K562 (cell line): ENCODE measurements around the gene CACNA1C. TPM values are rescaled to one million over a fixed set of nuclear protein-coding genes. Genes with fewer than 3 reads are reported as not detected.
A peak's percentile ranks its signal among the peaks of the same experiment; 100 is the strongest.

Experiments
- CHD7 ChIP-seq: fragments of 200-600 bp; sonication (generic); IDR thresholded peaks from one replicate; pipeline ENCODE4 v1.6.1; 2012; ENCODE audit warnings: mild to moderate bottlenecking, low read depth, low read length, inconsistent platforms
- HMGN3 ChIP-seq: IDR thresholded peaks from 2 replicates; pipeline ENCODE4 v1.6.1; 2011; ENCODE audit warnings: borderline replicate concordance, low read depth, mild to moderate bottlenecking, mixed read lengths, low read length; ENCODE audit not compliant: insufficient read length; ENCODE audit errors: extremely low read depth
- KDM5B ChIP-seq: fragments of 200-600 bp; sonication (generic); IDR thresholded peaks from 2 replicates; pipeline ENCODE4 v1.6.1; 2012; ENCODE audit warnings: low read depth, mild to moderate bottlenecking, moderate library complexity, low read length, control low read depth, inconsistent platforms; ENCODE audit not compliant: insufficient replicate concordance
- NFYB ChIP-seq: IDR thresholded peaks from 2 replicates; pipeline ENCODE4 v1.6.1; 2011; ENCODE audit warnings: mild to moderate bottlenecking, moderate library complexity; ENCODE audit not compliant: insufficient read length; ENCODE audit errors: extremely low read depth
- PCBP2 ChIP-seq: fragments of 200-400 bp; formaldehyde crosslinking; IDR thresholded peaks from 2 replicates; pipeline ENCODE4 v1.6.1; 2018; ENCODE audit warnings: low read length, low read depth, mild to moderate bottlenecking, moderate library complexity; ENCODE audit not compliant: poor library complexity, severe bottlenecking
- SETDB1 ChIP-seq: IDR thresholded peaks from one replicate; pipeline ENCODE4 v1.6.1; 2012; ENCODE audit warnings: low read length, control low read depth, inconsistent platforms
- SNIP1 ChIP-seq: fragments of 450-650 bp; IDR thresholded peaks from 2 replicates; pipeline ENCODE4 v1.7.1; 2017; ENCODE audit warnings: low read depth, mild to moderate bottlenecking
- ZKSCAN3 ChIP-seq: fragments of 250-450 bp; sonication (Bioruptor Pico); IDR thresholded peaks from 2 replicates; pipeline ENCODE4 v1.4.0; 2020
- ZNF212 ChIP-seq: fragments of 450-650 bp; formaldehyde crosslinking; IDR thresholded peaks from 2 replicates; pipeline ENCODE4 v1.4.0; 2020; ENCODE audit warnings: mild to moderate bottlenecking
- ZNF23 ChIP-seq: fragments of 250-450 bp; sonication (Bioruptor Pico); IDR thresholded peaks from 2 replicates; pipeline ENCODE4 v1.4.0; 2020; ENCODE audit warnings: mild to moderate bottlenecking
- ZZZ3 ChIP-seq: fragments of 450-650 bp; IDR thresholded peaks from 2 replicates; pipeline ENCODE4 v1.6.1; 2016; ENCODE audit warnings: antibody characterized with exemption, mild to moderate bottlenecking, moderate library complexity
- polyA plus RNA-seq, 8 experiments: library from polyadenylated mRNA; depleted of rRNA in 4 of 8; stranded (reverse) in 5 of 8; unstranded in 3 of 8; fragments of >200 nt; fragmentation: Nextera tagmentation in 2 of 8; fragmentation: Illumina TruSeq in 1 of 8; extraction: Ambion mirVana in 2 of 8; extraction: Trizol in 1 of 8; gene quantifications; 2 replicates each; pipeline versions ENCODE4 v1.2.1 to v1.2.3, GENCODE V29; 2011 to 2014; ENCODE audit warnings: inconsistent platforms in 1 of 8, missing spikeins in 1 of 8
- total RNA-seq, 7 experiments: library from RNA; depleted of rRNA in 6 of 7; stranded (reverse); fragments of >200 nt in 6 of 7; fragmentation: Illumina TruSeq in 2 of 7; extraction: Trizol in 2 of 7; gene quantifications; 2 replicates each; pipeline versions ENCODE4 v1.2.1 to v1.2.3, GENCODE V29; 2011 to 2021; ENCODE audit warnings: low replicate concordance in 1 of 7
- TF ChIP-seq, protein P1 (sequence below): conservative IDR thresholded peaks from 2 replicates; pipeline ENCODE4 v1.6.1; 2011; ENCODE audit warnings: low read depth, mild to moderate bottlenecking, low read length; ENCODE audit not compliant: control insufficient read depth
- TF ChIP-seq, protein P2 (sequence below), 3 experiments: fragments of 200-800 bp in 1 of 3; sonication (Bioruptor generic) in 1 of 3; sonication (generic) in 1 of 3; formaldehyde crosslinking in 1 of 3; IDR thresholded peaks; 2 replicates each; pipeline versions ENCODE4 v1.6.1 to v1.8.0; 2016 to 2022; ENCODE audit warnings: mild to moderate bottlenecking in 2 of 3, missing compliant biosample characterization in 2 of 3, missing genetic modification characterization in 2 of 3, missing genetic modification reagents in 1 of 3

Gene CACNA1C
- total and polyA plus RNA-seq, 9 of the 15 experiments (the other 6 are each of a cell fraction or from before 2014, with no cell fraction given), result not detected

GRCh38 chr12:2004113-2004929, 48.5 kb upstream of the CACNA1C start, which contains the start of gene DCP1B (continued):
- TF ChIP-seq ZNF23 (CRISPR knock-in tag) (no peak), NFYB (no peak), KDM5B (peak; percentile 67), PCBP2 (no peak), HMGN3 (peak; percentile 71), ZZZ3 (no peak), SETDB1 (no peak), ZNF212 (CRISPR knock-in tag) (no peak), CHD7 (no peak), SNIP1 (no peak), ZKSCAN3 (no peak)
- TF ChIP-seq, protein P1, sequence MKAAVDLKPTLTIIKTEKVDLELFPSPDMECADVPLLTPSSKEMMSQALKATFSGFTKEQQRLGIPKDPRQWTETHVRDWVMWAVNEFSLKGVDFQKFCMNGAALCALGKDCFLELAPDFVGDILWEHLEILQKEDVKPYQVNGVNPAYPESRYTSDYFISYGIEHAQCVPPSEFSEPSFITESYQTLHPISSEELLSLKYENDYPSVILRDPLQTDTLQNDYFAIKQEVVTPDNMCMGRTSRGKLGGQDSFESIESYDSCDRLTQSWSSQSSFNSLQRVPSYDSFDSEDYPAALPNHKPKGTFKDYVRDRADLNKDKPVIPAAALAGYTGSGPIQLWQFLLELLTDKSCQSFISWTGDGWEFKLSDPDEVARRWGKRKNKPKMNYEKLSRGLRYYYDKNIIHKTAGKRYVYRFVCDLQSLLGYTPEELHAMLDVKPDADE, result no peak
- TF ChIP-seq, protein P2, sequence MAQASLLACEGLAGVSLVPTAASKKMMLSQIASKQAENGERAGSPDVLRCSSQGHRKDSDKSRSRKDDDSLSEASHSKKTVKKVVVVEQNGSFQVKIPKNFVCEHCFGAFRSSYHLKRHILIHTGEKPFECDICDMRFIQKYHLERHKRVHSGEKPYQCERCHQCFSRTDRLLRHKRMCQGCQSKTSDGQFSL (CRISPR knock-in tag; IDR thresholded peaks at IDR 0.05), result peak; percentile 79; the same call in 1 of the 2 replicates
- TF ChIP-seq, protein P2 (tag; IDR thresholded peaks at IDR 0.05), result peak in 1 of 2 experiments; percentile 33; a peak in 1 of 4 replicates
